Muscle layer of colon (tissue), 2 donors: Measurements from ENCODE around the gene ZC3HAV1.

Experiments
- H3K27ac ChIP-seq: one replicate; pipeline ENCODE4 v1.7.0; 2013; ENCODE audit warnings: low read depth, mild to moderate bottlenecking, low read length, moderate library complexity
- H3K27me3 ChIP-seq, 2 donors: one replicate each; pipeline ENCODE4 v1.7.0; 2013; ENCODE audit warnings: low read length in 2 of 2, mild to moderate bottlenecking in 2 of 2; ENCODE audit not compliant: insufficient read depth in 2 of 2, control insufficient read depth in 1 of 2
- H3K36me3 ChIP-seq: one replicate; pipeline ENCODE4 v1.7.0; 2013; ENCODE audit warnings: mild to moderate bottlenecking, low read length; ENCODE audit not compliant: insufficient read depth
- H3K4me1 ChIP-seq: one replicate; pipeline ENCODE4 v1.7.0; 2013; ENCODE audit warnings: mild to moderate bottlenecking, low read length; ENCODE audit not compliant: insufficient read depth
- H3K4me3 ChIP-seq, 2 donors: one replicate each; pipeline ENCODE4 v1.7.0; 2013; ENCODE audit warnings: low read length in 2 of 2, low read depth in 1 of 2, mild to moderate bottlenecking in 1 of 2, moderate library complexity in 1 of 2
- H3K9ac ChIP-seq: one replicate; pipeline ENCODE4 v1.7.0; 2013; ENCODE audit warnings: low read length
- H3K9me3 ChIP-seq: one replicate; pipeline ENCODE4 v1.7.0; 2013; ENCODE audit warnings: mild to moderate bottlenecking, low read length
- donor health status: abdominal sarcoma.
- donor health status: Adenocarcinoma of cecum.

ZC3HAV1 gene

DNA sequence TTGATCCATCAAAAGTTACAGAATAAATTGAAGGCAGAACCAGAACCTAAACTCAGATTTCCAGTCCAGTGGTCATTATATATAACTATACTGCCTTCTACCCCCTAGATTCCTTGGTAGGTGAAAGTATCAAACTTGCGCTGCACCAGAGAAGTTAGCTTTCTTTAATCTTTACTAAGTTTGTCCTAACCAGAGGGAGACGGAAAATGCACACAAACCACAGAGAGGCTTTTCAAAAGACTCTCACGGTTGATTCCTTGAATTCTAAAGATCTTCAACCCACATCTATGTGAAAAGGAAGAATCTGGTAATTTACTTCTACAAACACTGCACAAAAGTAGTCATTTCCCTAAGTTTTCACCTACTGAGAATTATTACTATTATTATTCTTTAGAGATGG, 110.1 kb downstream of the ZC3HAV1 start:
- Histone ChIP-seq H3K9me3 (no peaks in the 10 kb centered on the region), H3K4me1 (no peaks in the 10 kb centered on the region), H3K4me3 (no peak overlapping the region), H3K27me3 (no peaks in the 10 kb centered on the region), H3K36me3 (no peaks in the 10 kb centered on the region), H3K9ac (no peak overlapping the region), H3K27ac (no peak overlapping the region)
